Lower lobe of right lung (tissue), 2 donors: ENCODE results near the gene BEST3. TPM values are rescaled to one million over a fixed set of nuclear protein-coding genes. Genes with fewer than 3 reads are reported as not detected.

Experiments
- ATAC-seq, 2 donors: fragments of 200-7000 bp; cut with Tn5 transposase; one replicate each; pipeline ENCODE4 v1.9.1; 2020 to 2022; ENCODE audit warnings: mild to moderate bottlenecking in 2 of 2, moderate library complexity in 2 of 2
- DNase-seq: peaks from one replicate; pipeline ENCODE4 v3.0.0-alpha.2; 2020
- H3K27ac ChIP-seq: fragments of 200-600 bp; one replicate; pipeline ENCODE4 v1.8.0; 2022
- H3K27me3 ChIP-seq: fragments of 200-600 bp; one replicate; pipeline ENCODE4 v1.8.0; 2022; ENCODE audit warnings: low read depth
- H3K36me3 ChIP-seq: fragments of 200-600 bp; one replicate; pipeline ENCODE4 v1.8.0; 2022; ENCODE audit warnings: mild to moderate bottlenecking
- H3K4me1 ChIP-seq: fragments of 200-600 bp; one replicate; pipeline ENCODE4 v1.8.0; 2022
- H3K4me3 ChIP-seq: fragments of 200-600 bp; one replicate; pipeline ENCODE4 v1.8.0; 2022; ENCODE audit warnings: mild to moderate bottlenecking
- H3K9me3 ChIP-seq: fragments of 200-600 bp; one replicate; pipeline ENCODE4 v1.8.0; 2022
- CTCF ChIP-seq: fragments of 200-600 bp; IDR thresholded peaks from one replicate; pipeline ENCODE4 v1.8.0; 2022; ENCODE audit warnings: antibody characterized with exemption, mild to moderate bottlenecking
- intact Hi-C: fragments of 100-400 bp; cut with DNase I; formaldehyde crosslinking; loops from one replicate; pipeline ENCODE4 v1.11.0; 2022
- total RNA-seq: library from RNA; stranded (reverse); fragmentation: NEBNext Ultra II Directional; extraction: Animal tissue kit (Norgen Biotek cat#: 25700); gene quantifications from one replicate; pipeline ENCODE4 v1.2.1, GENCODE V29; 2021
- donor health status: DM: no; HTN: yes; CAD: no; lungs with severe emphysema.

Gene BEST3
- total RNA-seq, 1 donor from 2014 or later: not detected

- Histone ChIP-seq H3K4me3 (no peak overlapping the region), H3K4me1 (no peaks in the 10 kb centered on the region), H3K27me3 (no peaks in the 10 kb centered on the region), H3K27ac (no peak overlapping the region), H3K9me3 (no peaks in the 10 kb centered on the region), H3K36me3 (no peaks in the 10 kb centered on the region)
- intact Hi-C loops: no loop called here
- ATAC-seq (no peak), DNase-seq (no peak)
- no peak for TF ChIP-seq CTCF
Observed at GRCh38 chr12:69732088-69732487, 33.0 kb upstream of the BEST3 start.

GRCh38 chr12:69726922-69727321, 27.8 kb upstream of the BEST3 start:
- no peak for ATAC-seq
- TF ChIP-seq CTCF: no peak
- intact Hi-C loops: no loop called here

GRCh38 chr12:69720750-69721149, 21.6 kb upstream of the BEST3 start:
- Histone ChIP-seq H3K27ac (no peak overlapping the region), H3K36me3 (no peaks in the 10 kb centered on the region), H3K27me3 (no peaks in the 10 kb centered on the region), H3K4me3 (no peak overlapping the region), H3K4me1 (no peaks in the 10 kb centered on the region), H3K9me3 (no peaks in the 10 kb centered on the region)
- DNase-seq (no peak), ATAC-seq (no peak)
- no peak for TF ChIP-seq CTCF
- intact Hi-C loops: no loop called here

More at GRCh38 chr12:69726922-69727321, 27.8 kb upstream of the BEST3 start:
- DNase-seq: no peak
- Histone ChIP-seq H3K4me1 (no peaks in the 10 kb centered on the region), H3K27ac (no peak overlapping the region), H3K36me3 (no peaks in the 10 kb centered on the region), H3K4me3 (no peak overlapping the region), H3K9me3 (no peaks in the 10 kb centered on the region), H3K27me3 (no peaks in the 10 kb centered on the region)

- ATAC-seq: peak; percentile 25 to 42
- Histone ChIP-seq H3K27ac (no peak overlapping the region), H3K27me3 (no peaks in the 10 kb centered on the region), H3K4me3 (no peak overlapping the region), H3K4me1 (no peaks in the 10 kb centered on the region), H3K9me3 (no peaks in the 10 kb centered on the region), H3K36me3 (no peaks in the 10 kb centered on the region)
- no peak for TF ChIP-seq CTCF
- DNase-seq: no peak
- intact Hi-C loops: no loop called here
Observed at GRCh38 chr12:69719336-69720316, 20.5 kb upstream of the BEST3 start.

GRCh38 chr12:69714542-69714941, 15.4 kb upstream of the BEST3 start:
- TF ChIP-seq CTCF: no peak
- ATAC-seq (no peak), DNase-seq (no peak)
- no peaks in the 10 kb centered on the region for H3K9me3 ChIP-seq
- H3K27ac ChIP-seq: no peak overlapping the region
- intact Hi-C loops: no loop called here
- H3K4me3 ChIP-seq: no peak overlapping the region
- no peaks in the 10 kb centered on the region for H3K27me3 ChIP-seq
- no peaks in the 10 kb centered on the region for H3K36me3 ChIP-seq
- H3K4me1 ChIP-seq: no peaks in the 10 kb centered on the region
